B cell (primary cell): ENCODE results near the gene NKAIN2.

Experiments used
- EZH2 ChIP-seq: IDR thresholded peaks from 2 replicates; pipeline ENCODE4 v1.6.1; 2012; ENCODE audit warnings: borderline replicate concordance, low read depth, mild to moderate bottlenecking, moderate library complexity, low read length; ENCODE audit not compliant: insufficient read depth, poor library complexity, severe bottlenecking
- TF ChIP-seq, protein P1 (sequence below): fragments of 200-600 bp; IDR thresholded peaks from one replicate; pipeline ENCODE4 v1.8.0; 2022; ENCODE audit warnings: antibody characterized with exemption, mild to moderate bottlenecking

- TF ChIP-seq, protein P1, sequence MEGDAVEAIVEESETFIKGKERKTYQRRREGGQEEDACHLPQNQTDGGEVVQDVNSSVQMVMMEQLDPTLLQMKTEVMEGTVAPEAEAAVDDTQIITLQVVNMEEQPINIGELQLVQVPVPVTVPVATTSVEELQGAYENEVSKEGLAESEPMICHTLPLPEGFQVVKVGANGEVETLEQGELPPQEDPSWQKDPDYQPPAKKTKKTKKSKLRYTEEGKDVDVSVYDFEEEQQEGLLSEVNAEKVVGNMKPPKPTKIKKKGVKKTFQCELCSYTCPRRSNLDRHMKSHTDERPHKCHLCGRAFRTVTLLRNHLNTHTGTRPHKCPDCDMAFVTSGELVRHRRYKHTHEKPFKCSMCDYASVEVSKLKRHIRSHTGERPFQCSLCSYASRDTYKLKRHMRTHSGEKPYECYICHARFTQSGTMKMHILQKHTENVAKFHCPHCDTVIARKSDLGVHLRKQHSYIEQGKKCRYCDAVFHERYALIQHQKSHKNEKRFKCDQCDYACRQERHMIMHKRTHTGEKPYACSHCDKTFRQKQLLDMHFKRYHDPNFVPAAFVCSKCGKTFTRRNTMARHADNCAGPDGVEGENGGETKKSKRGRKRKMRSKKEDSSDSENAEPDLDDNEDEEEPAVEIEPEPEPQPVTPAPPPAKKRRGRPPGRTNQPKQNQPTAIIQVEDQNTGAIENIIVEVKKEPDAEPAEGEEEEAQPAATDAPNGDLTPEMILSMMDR, result no peak
- TF ChIP-seq EZH2, result no peak
Measured at GRCh38 chr6:124674042-124674441, 870.4 kb downstream of the NKAIN2 start.
